Measurements from ENCODE around the gene MBD3.

GRCh38 chr19:1563251-1563650, 29.4 kb downstream of the MBD3 start:
- TF ChIP-seq CTCF (IDR thresholded peaks at IDR 0.05) = no peak
- TF ChIP-seq EP300 (IDR thresholded peaks at IDR 0.05) = no peak
- TF ChIP-seq POLR2A (IDR thresholded peaks at IDR 0.05) = no peak
